HG03196 (cell line): ENCODE measurements around the gene MYCBPAP.
"Not testable (repeated sequence)": the region's sequence is repeated elsewhere in the genome, so short reads cannot be mapped to it uniquely, and the experiment has no call there.

ENCODE experiments used
- ATAC-seq: cut with Tn5 transposase; IDR thresholded peaks from one replicate; pipeline ENCODE4 v1.9.1; 2021; ENCODE audit not compliant: unreplicated experiment

MYCBPAP gene

DNA sequence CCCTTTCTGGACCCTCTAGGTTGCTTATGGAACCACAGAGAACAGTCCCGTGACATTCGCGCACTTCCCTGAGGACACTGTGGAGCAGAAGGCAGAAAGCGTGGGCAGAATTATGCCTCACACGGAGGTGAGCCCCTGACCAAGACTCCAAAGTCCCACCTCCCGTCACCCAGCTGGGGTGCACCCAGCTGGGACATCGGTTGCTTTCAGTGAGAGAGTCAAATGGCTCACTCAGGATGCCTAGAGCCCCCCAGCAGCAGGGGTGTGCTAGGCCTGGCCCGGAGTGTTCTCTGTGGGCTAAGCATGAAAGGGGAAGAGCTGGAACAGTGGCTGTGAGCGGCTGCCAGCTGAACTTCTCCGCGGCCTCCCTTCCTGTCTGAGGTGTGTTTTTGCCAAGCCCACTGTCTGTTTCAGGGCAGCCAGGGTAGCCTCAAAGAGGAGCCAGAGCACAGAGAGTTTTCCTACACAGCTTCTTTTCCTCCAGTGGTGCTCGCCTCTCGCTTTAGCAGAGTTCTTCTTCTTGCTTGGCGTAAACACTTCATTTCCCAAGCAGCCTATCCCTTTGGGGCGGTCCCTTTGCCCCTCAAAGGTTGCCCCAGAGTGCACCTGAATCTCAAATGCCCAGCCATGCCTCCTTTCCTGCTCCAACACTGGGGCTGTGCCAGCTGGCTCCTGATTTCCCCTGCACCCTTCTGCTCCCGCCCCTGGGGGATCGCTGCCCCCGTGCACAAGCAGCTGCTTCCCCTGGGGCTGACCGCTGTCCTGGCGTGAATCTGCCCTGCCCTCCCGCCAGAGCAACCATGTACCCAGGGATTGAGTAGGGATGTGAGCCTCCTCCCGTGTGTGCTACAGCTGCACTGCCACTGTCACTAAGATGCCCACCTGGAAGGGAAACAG is 37.0 kb upstream of the MYCBPAP start:
- no peak for ATAC-seq

DNA sequence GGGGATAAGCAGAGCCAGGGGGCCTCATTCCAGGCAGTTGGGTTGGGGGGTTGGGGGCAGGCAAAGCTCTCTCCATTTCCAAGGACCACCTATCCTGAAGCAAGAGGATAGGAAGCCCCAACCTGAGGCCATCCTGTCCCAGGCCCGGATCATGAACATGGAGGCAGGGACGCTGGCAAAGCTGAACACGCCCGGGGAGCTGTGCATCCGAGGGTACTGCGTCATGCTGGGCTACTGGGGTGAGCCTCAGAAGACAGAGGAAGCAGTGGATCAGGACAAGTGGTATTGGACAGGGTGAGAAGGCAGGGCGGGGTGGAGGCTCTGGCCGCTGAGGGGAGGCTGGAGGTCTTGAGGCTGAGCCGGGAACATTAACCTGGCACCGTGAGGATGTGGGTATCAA is 36.0 kb upstream of the MYCBPAP start:
- no peak for ATAC-seq

DNA sequence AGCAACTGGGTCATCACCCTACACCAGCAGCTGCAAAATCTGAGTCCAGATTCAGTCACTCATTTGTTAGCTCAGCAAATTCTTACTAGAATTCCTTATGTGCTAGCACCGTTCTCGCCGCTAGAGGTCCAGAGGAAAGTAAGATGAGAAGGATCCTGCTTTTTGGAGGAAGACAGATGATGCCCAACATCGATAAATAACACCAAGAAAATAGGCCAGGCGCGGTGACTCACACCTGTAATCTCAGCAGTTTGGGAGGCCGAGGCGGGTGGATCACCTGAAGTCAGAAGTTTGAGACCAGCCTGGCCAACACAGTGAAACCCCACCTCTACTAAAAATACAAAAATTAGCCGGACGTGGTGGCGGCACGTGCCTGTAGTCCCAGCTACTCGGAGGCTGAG is 35.5 kb upstream of the MYCBPAP start:
- ATAC-seq = not testable (repeated sequence)

DNA sequence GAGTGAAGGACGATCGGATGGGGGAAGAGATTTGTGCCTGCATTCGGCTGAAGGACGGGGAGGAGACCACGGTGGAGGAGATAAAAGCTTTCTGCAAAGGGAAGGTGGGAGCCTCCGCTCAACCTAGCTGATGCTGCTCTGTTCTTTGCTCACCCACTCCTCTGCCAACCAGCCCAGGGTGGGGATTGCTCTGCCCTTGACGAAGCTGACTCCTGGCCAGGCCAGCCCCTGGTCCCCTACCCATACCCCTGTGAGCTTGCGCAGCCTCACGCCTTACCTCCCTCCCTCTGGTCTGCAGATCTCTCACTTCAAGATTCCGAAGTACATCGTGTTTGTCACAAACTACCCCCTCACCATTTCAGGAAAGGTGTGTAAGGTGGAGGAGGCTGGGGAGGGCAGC is 34.3 kb upstream of the MYCBPAP start:
- ATAC-seq = no peak

DNA sequence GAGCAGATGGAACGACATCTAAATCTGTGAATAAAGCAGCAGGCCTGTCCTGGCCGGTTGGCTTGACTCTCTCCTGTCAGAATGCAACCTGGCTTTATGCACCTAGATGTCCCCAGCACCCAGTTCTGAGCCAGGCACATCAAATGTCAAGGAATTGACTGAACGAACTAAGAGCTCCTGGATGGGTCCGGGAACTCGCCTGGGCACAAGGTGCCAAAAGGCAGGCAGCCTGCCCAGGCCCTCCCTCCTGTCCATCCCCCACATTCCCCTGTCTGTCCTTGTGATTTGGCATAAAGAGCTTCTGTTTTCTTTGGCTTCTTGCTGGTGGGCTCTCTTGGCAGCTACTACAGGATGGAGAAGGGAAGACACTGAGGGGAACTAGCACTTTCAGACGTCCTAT is 33.7 kb upstream of the MYCBPAP start:
- no peak for ATAC-seq

DNA sequence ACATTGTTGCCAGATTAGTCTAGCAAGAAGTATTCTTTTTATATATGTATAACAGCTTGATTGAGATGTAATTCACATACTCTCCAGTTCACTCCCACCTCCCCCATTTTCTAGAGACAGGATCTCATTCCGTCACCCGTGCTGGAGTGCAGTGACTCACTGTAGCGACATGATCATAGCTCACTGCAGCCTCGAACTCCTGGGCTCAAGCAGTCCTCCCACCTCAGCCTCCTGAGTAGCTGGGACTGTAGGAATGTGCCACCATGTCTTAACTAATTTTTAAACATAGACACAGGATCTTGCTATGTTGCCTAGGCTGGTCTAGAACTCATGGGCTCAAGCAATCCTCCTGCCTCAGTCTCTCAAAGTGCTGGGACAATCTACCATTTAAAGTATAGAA is 32.9 kb upstream of the MYCBPAP start:
- ATAC-seq = no peak

DNA sequence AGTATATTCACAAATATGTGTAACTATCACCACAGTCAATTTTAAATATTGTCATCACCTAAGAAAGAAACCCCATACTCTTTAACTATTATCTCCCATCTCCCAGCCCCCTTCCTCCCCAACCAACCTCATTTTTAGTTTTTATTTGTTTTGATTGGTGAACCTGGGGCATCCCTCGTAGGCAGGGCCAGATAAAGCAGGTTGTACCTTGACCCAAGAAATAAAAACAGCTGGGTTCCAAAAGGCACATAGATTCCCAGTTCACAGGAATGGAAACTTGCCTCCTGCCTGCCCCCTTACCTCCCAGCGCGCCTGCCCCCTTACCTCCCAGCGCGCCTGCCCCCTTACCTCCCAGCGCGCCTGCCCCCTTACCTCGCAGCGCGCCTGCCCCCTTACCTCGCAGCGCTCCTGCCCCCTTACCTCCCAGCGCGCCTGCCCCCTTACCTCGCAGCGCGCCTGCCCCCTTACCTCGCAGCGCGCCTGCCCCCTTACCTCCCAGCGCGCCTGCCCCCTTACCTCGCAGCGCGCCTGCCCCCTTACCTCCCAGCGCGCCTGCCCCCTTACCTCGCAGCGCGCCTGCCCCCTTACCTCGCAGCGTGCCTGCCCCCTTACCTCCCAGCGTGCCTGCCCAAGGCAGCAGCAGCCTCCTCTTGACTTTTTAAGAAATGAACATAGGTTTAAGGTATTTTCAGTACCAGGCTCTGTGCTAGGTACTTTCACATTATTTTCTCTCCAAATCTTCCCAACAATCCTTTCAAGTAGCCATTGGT is 32.3 kb upstream of the MYCBPAP start:
- not testable (repeated sequence) for ATAC-seq

DNA sequence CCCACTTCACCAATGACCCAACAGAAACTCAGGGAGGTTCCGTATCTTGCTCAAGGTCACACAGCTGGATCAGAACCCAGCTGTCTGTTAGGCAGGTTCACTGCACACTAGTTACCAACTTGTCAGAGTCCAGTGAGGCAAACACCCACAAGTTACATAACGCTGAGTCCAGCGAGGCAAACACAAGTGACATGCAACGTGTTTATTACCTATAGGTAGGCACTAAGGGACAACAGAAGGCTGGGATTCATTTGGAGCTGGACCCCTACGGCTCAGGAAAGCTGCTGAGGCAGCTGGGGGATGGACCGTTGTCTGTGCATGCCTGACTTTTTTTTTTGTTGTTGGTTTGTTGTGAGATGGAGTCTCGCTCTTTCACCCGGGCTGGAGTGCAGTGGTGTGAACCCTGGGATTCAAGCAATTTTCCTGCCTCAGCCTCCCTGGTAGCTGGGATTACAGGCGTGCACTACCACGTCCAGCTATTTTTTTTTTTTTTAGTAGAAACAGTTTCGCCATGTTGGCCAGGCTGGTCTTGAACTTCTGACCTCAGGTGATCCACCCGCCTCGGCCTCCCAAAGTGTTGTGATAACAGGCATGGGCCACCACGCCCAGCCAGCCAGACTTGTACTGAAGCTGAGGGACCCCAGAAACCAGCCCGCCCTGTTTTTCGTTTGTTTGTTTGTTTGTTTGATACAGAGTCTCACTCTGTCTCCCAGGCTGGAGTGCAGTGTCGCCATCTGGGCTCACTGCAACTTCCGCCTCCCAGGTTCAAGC is 31.5 kb upstream of the MYCBPAP start:
- ATAC-seq = no peak

DNA sequence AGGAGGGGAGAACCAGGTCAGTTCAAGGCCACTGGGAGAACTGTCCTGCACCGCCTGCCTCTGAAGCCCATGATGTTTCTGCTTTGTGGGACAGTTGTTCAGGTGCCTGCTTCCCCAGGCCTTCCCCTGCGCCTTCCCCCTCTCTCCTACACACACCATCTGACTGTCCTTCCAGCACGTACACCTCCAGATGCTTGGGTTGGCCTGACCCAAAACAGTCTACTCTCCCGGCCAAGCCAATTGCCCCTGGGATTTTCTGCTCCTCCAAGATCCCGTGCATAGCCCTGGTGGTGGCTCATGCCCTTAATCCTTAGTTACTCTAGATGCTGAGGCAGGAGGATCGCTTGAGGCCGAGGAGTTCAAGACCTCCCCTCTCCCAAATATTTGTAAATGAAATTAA is 30.3 kb upstream of the MYCBPAP start:
- ATAC-seq = no peak

DNA sequence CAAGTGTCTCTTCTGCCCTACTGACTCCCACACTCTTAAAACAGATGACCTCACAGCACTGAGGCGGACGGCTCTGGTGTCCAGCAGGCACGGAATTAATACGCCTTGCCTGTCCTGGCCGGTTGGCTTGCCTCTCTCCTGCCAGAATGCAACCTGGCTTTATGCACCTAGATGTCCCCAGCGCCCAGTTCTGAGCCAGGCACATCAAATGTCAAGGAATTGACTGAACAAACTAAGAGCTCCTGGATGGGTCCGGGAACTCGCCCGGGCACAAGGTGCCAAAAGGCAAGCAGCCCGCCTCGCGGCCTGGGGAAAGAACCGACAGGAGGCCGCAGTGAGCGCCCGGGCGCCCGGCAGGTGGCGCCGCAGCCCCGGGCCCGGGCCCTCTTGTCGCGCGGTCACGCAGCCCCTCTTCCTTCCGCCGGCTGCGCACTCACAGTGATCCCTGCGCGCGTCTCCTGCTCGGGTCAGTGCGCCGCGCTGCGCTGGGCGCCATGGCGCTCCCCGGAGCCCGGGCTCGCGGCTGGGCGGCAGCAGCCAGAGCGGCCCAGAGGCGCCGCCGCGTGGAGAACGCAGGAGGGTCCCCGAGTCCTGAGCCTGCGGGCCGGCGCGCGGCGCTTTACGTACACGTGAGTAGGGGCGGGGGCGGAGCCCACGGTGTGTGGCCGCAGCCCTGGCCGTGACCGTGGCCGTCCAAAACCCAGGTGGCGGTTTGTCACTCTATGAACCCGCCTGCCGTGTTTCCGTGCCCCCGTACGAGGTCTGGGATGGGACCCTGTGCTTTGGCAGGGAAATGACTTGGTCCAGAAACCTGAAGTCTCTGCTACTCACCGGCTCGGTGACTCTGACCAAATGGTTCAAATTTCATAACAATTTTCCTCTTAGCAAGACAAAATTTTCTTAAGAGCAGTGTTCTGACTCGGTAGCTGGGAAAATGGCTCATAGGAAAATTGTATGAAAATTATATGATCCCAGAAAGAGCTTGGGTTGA is 29.6 kb upstream of the MYCBPAP start, which contains the start of gene RSAD1:
TSS of gene RSAD1 (plus strand) at position 470 of the 991 bp plus-strand sequence. CDS start at position 495, 25 bp downstream.
- ATAC-seq = peak; percentile 90

DNA sequence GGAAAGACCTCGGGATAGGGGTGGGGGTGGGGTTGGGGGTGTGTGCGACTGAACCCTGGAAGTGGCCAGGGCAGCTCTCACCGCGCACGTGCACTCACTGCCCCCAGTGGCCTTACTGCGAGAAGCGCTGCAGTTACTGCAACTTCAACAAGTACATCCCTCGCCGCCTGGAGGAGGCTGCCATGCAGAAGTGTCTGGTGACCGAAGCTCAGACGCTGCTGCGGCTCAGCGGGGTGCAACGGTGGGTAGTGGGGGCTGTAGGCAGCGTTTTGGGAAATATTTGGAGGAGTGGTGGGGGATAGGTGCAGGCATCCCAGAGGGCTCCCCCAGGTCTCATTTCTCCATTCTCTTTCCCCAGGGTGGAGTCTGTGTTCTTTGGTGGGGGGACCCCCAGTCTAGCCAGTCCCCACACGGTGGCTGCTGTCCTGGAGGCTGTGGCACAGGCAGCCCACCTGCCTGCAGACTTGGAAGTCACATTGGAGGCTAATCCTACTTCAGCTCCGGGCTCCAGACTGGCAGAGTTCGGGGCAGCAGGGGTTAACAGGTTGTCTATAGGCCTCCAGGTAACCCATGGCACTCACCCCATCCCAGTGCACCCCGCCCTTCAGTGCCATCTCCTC is 28.6 kb upstream of the MYCBPAP start:
- no peak for ATAC-seq

DNA sequence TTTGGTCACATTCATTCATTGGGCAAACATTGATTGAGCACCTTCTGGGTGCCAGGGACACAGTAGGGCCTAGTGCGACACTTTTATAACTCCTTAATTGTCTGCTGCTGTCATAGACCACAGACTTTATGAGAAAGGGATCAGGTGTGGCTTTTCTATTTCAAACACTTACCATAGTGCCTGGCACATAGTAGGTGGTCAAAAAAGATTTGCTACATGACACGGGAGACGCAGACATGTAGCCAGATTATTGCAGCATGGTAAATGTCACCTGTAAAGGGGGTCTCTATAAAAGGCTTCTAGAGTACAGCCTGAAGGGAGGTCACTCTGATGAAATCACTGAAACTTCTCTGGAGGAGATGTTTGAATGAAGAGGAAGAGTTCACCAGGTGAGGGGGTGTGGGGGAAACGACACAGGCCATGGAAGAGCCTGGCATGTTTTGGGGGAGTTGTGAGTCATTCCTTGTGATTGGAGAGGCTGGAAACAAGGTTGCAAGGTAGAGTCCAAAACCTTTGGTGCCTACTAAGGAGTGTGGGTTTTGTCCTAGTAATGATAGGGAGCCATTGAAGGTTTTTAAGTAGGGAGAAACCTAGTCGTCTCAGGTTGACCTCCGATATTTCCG is 28.0 kb upstream of the MYCBPAP start:
- no peak for ATAC-seq

DNA sequence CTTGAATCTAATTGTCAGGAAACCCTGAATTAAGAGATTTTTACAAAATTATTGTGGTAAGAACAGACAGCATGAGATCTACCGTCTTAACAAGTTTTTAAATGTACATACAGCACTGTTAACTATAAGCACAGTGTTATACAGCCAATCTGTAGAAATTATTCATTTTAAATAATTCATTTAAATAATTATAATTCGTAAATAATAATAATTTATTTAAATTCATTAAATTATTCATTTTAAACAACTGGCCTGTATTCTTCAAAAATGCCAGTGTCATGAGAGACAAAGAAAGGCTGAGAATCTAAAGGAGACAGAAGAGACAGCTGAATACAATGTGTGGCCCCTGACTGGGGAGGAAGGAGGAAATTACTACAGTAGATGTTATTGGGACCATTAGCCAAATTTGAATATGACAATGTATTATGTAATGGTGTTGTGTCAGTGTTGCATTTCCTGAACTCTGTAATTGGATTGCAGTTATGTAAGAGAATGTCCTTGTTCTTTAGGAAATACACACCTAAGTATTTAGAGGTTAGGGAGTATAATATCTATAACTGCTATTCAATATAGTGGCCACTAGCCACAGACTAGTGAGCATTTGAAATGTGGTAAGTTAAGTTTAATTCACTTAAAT is 27.3 kb upstream of the MYCBPAP start:
- ATAC-seq = no peak

DNA sequence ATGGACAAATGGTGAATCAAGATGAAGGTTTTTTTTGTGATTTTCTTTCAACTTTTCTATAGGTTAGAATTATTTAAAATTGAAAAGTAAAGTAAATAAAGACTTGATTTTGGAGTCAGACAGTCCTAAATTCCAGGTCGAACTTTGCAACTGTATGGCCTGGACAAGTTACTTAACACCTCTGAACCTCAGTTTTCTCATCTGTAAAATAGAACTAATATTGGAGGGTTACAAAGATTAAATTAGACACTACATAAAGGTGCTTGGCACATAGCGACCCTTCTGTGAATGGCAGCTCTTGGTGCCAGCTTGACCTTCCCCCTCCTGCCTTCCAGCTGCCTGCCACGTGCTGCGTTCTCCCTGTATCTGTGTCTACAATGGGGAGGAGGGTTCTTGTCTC is 26.6 kb upstream of the MYCBPAP start:
- no peak for ATAC-seq

DNA sequence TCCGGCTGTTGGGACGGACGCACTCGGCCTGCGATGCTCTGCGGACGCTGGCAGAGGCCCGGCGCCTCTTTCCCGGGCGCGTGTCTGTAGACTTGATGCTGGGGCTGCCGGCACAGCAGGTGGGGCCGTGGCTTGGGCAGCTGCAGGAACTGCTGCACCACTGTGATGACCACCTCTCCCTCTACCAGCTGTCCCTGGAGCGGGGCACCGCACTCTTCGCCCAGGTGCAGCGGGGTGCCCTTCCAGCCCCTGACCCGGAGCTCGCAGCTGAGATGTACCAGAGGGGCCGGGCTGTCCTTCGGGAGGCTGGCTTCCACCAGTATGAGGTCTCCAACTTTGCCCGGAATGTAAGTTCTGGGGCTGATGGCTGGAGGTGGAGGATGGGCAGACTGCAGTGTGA is 26.1 kb upstream of the MYCBPAP start:
- ATAC-seq = no peak

DNA sequence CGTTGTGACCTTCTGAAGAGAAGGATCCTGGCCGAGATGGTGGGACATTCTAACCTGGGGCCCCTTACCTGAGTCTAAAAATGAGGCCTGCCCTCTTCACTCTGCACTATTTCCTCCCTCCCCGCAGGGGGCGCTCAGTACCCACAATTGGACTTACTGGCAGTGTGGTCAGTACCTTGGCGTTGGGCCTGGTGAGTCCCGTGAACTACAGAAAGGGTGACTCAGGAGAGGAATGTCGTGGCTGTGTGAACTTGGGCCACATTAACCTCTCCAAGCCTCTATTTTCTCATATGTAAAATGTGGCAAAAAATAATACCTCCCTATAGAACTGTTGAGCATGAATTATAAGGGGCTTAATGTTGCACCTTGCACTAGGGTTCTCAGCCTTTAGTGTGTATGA is 25.7 kb upstream of the MYCBPAP start:
- ATAC-seq = no peak

DNA sequence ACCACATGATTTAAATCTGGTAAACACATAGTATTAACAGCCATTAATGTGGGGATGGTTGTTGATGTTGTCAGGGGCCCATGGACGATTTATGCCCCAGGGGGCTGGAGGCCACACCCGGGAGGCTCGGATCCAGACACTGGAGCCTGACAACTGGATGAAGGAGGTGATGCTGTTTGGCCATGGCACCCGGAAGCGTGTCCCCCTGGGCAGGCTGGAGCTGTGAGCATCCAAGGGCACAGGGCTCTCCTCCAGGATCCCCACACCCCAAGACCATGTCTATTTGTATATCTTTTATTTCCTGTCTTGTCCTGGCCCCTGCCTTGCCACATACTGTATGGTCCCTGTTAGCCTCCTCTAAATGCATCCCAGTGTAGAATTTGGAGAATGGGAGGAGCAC is 25.0 kb upstream of the MYCBPAP start:
- no peak for ATAC-seq

DNA sequence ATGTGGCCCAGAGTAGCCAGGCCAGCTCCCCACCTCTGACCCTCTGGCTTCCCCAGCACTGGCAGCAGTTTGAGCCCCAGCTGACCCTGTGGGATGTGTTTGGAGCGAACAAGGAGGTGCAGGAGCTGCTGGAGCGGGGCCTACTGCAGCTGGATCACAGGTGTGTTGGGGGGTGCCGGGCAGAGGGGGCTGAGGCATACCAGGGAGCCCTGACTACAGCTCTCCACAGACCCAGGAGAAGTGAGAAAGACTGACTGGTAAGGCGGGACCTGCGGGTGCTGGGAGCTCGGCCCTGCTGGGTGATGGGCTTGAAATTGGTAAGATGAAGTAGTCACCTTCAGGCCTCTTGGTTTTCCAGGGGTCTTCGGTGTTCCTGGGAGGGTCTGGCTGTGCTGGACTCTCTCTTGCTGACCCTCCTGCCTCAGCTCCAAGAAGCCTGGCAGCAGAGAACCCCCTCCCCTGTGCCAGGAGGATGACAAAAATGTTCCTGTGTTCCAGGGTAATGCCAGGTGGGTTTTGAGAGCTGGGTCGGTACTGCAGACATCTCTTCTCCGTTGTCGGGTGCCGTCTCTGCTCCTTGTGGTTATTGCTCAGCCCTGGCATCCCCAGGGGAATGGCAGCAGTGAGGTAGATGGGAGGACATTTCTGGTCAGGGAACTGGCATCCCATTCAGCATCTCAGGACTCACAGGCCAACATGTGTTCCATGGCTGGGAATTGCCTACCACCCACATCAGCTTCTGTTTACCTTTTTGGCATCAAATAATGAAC is 23.7 kb upstream of the MYCBPAP start:
- ATAC-seq = no peak
